ENCODE results near the gene ABRACL.
"Not testable (repeated sequence)": the region's sequence is repeated elsewhere in the genome, so short reads cannot be mapped to it uniquely, and the experiment has no call there.

The ABRACL gene

DNA sequence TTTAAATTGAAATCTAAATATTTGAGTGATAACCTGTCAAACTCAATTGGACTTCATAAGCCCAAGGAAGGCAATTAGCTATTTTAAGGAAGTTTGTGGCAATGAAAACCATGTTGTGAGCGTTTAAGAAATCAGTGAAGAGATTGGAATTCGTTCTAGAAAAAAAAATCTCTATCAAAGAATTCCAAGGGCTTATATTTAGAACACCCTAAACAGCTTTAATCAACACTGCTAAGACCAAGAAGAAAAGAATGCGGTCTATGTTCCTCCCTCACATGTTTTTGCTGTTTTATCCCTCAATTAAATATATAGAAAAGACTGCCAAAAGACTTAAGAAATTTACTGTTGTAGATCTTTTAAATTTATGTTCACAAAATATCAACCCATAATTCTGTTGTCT is 16.6 kb upstream of the ABRACL start:
- no peak for DNase-seq (ENCODE audit: low read depth)

DNA sequence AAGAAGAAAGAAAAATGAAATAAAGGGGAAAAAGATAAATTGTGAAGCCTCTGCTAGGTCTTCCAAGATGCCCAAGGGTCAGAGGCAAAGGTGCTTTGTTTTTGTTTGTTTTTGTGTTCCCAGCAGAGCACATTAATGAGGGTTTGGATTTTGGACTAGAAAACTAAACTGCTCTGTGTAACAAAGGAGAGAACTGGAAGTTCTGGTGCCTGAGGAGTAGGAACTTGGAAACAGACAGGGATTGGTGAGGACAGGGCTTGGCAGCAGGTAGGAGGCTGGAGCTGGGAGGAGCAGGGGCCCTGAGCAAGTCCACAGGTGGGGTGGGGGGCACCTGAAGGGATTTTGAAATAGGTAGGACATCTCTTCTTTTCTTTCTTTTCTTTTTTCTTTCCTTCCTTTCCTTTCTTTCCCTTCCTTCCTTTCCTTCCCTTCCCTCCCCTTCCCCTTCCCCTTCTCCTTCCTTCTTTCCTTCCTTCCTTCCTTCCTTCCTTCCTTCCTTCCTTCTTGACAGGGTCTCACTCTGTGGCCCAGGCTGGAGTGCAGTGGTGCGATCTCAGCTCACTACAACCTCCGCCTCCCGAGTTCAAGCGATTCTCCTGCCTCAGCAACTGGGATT is 15.3 kb upstream of the ABRACL start:
- DNase-seq (ENCODE audit: low read depth) = no peak

DNA sequence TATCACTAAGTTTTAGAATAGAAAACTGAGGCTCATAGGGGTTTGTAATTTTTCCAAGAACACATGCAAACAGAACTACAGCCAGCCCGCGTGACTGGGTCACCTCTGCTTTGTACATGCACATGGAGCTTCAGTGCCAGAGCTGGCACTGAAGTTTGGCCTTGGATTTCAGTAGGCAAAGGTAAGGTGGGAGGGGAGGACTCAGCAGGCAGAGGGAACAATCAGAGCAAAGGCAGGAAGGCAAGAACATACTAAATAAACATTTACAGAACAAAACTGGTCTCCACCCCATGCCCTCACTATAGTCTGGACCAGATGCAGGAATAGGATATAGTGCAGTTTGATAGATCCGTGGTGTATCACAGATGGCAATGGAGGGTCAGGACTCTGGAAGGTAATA is 13.6 kb upstream of the ABRACL start:
- DNase-seq (ENCODE audit: low read depth) = no peak

- DNase-seq (ENCODE audit: low read depth) = no peak
Measured at GRCh38 chr6:139016337-139017213, 12.0 kb upstream of the ABRACL start.

GRCh38 chr6:139017227-139017626 is 11.3 kb upstream of the ABRACL start:
- DNase-seq (ENCODE audit: low read depth) = no peak

- no peak for DNase-seq (ENCODE audit: low read depth)
Measured at GRCh38 chr6:139019722-139020121, 8.8 kb upstream of the ABRACL start.

- no peak for DNase-seq (ENCODE audit: low read depth)
Measured at GRCh38 chr6:139020689-139021088, 7.9 kb upstream of the ABRACL start.

DNA sequence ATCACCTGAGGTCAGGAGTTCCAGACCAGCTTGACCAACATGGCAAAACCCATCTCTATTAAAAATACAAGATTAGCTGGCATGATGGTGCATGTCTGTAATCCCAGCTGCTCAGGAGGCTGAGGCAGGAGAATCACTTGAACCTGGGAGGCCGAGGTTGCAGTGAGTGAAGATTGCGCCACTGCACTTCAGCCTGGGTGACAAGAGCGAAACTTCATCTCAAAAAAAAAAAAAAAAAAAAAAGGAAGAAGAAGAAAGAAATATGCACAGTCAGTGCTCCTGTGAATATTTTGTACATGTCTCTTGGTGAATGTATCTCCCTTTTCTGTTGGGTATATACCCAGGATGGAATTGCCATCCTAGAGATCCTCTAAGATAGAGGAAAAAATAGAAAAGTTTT is 3.1 kb upstream of the ABRACL start:
- not testable (repeated sequence) for DNase-seq (ENCODE audit: low read depth)

GRCh38 chr6:139027620-139028182 is 844 bp upstream of the ABRACL start:
- no peak for DNase-seq (ENCODE audit: low read depth)

DNA sequence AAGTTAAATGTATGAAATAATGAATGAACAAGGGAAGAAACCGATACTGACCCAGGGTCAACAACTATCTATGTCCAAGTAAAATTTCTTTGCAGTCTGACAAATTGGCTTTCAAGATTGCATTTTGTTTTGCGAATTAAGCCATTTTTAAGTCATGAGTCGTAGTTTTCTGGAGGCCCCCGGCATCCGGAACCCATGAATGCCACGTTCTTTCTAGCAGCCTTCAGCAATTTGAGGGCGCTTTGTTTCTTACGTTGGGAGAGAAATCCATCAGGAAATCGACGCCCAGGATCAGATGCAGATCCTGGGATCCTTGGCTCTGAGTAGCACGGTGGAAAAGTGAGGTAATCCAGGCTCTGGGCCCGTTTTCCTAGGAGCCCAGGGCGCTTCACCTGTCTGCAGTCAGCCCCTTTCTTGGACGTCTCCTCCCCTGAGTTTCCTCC is 309 bp upstream of the ABRACL start:
- DNase-seq (ENCODE audit: low read depth) = no peak

GRCh38 chr6:139029470-139030227 is 1.1 kb downstream of the ABRACL start:
- DNase-seq (ENCODE audit: low read depth) = peak; percentile 4

- no peak for DNase-seq (ENCODE audit: low read depth)
Measured at GRCh38 chr6:139030228-139030963, 1.9 kb downstream of the ABRACL start.

- no peak for DNase-seq (ENCODE audit: low read depth)
Measured at GRCh38 chr6:139037490-139037889, 8.9 kb downstream of the ABRACL start.

DNA sequence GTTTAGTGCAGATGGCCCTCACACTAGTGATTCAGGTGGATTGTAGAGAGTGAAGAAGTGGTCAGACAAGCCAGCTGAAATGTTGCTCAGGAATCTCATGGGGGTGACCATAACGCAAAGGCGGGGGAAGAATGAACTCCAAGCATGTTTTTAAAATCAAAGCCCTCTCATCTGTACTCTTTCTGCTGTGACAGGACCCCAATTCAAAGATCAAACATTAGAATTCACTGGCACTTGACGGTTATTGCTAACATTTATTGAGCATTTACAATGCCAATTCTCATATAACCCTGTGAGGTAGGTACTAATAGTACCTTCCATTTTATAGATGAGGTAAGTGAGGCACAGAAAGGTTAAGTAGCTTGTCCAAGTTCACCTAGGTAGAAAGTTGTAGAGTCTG is 15.7 kb downstream of the ABRACL start:
- no peak for DNase-seq (ENCODE audit: low read depth)

DNA sequence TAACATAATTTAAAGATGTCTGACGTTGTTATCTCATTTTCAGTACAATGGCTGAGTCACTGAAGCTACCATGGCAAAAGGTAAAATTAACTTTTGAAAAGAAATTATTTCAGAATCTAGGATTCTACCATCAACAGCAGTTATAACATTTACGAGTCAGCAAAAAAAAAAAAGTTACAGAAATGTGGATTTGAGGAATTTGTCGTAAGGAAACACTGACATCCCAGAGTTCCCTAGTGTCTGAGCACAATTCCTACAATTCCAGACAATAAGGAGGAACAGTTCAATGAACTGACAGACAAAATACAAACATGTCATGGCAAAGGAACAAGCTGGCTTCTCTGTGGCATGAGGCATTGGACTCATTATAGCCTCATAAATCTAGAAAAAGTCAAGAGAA is 19.1 kb downstream of the ABRACL start:
- no peak for DNase-seq (ENCODE audit: low read depth)

DNA sequence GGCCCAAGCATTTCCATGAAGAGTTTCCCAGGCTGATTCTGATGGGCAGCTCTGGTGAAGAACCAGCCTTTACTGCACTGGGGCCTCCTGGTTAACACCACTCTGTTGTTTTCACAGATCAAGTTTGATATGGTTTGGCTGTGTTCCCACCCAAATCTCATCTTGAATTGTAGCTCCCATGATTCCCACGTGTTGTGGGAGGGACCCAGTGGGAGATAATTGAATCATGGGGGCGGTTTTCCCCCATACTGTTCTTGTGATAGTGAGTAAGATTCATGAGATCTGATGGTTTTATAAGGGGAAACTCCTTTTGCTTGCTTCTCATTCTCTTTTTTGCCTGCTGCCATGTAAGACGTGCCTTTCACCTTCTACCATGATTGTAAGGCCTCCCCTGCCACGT is 20.4 kb downstream of the ABRACL start:
- not testable (repeated sequence) for DNase-seq (ENCODE audit: low read depth)

GRCh38 chr6:139050131-139050769 is 21.7 kb downstream of the ABRACL start:
- not testable (repeated sequence) for DNase-seq (ENCODE audit: low read depth)

- no peak for DNase-seq (ENCODE audit: low read depth)
Measured at GRCh38 chr6:139050770-139051313, 22.3 kb downstream of the ABRACL start.

DNA sequence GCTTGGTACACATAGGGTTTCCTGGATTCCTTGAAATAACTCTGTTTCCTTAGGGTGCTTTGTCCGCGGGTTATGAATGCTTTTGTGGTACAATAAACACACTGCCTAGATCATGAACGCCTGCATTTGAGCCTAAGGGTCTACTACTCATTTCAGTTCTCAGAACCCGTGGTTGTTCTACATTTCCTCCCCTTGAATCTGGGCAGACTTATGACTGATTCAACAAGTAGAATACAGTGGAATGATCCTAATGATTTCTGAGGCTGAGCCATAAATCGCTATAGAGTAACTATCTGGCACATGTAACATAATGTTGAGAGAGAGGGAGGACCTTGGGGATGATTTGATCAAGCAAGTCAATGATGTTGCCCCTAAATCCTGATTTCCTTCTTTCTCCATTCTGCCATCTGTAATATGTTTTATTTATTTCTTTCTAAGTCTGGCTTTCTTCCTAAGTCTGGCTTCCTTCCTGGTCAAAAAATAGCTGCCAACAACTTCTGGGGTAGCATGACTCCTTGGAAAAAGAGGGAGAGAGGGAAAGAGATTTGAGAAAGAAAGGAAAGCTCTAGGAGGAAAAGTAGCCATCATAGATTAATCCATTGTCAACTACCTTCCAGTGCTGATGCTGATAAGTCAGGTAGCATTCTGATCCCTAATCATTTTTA is 23.0 kb downstream of the ABRACL start:
- no peak for DNase-seq (ENCODE audit: low read depth)

GRCh38 chr6:139053382-139053781 is 24.8 kb downstream of the ABRACL start:
- DNase-seq (ENCODE audit: low read depth) = no peak
